Parathyroid adenoma (tissue), 2 donors: ENCODE data around the gene HBA2.
A peak's percentile ranks its signal among the peaks of the same experiment; 100 is the strongest.

Source experiments
- H2AFZ ChIP-seq: fragments of 300-600 bp; sonication (generic); one replicate; pipeline ENCODE4 v1.7.0; 2017; ENCODE audit warnings: antibody characterized with exemption, mild to moderate bottlenecking
- H3K27ac ChIP-seq: fragments of 300-600 bp; sonication (generic); one replicate; pipeline ENCODE4 v1.7.0; 2017
- H3K27me3 ChIP-seq: fragments of 300-600 bp; sonication (generic); one replicate; pipeline ENCODE4 v1.7.0; 2017; ENCODE audit warnings: low read length; ENCODE audit not compliant: control insufficient read depth, insufficient read depth
- H3K36me3 ChIP-seq: fragments of 300-600 bp; sonication (generic); one replicate; pipeline ENCODE4 v1.7.0; 2017; ENCODE audit warnings: low read length; ENCODE audit not compliant: control insufficient read depth, insufficient read depth
- H3K4me1 ChIP-seq: fragments of 300-600 bp; sonication (generic); one replicate; pipeline ENCODE4 v1.7.0; 2017; ENCODE audit warnings: control low read depth
- H3K4me2 ChIP-seq: fragments of 300-600 bp; sonication (generic); one replicate; pipeline ENCODE4 v1.7.0; 2017; ENCODE audit warnings: low read length
- H3K4me3 ChIP-seq: fragments of 300-600 bp; sonication (generic); one replicate; pipeline ENCODE4 v1.7.0; 2017; ENCODE audit warnings: low read depth, low read length
- H3K79me2 ChIP-seq: fragments of 300-600 bp; sonication (generic); one replicate; pipeline ENCODE4 v1.7.0; 2017; ENCODE audit warnings: control low read depth
- H3K9ac ChIP-seq: fragments of 300-600 bp; sonication (generic); one replicate; pipeline ENCODE4 v1.7.0; 2017; ENCODE audit warnings: mild to moderate bottlenecking
- H3K9me3 ChIP-seq: fragments of 300-600 bp; sonication (generic); one replicate; pipeline ENCODE4 v1.7.0; 2017; ENCODE audit warnings: low read length; ENCODE audit not compliant: control insufficient read depth
- TF ChIP-seq, protein P1 (sequence below): fragments of 300-600 bp; sonication (generic); IDR thresholded peaks from one replicate; pipeline ENCODE4 v1.7.0; 2017; ENCODE audit warnings: antibody characterized with exemption, mild to moderate bottlenecking
- donor health status: primary hyperparathyroidism.

HBA2 gene

DNA sequence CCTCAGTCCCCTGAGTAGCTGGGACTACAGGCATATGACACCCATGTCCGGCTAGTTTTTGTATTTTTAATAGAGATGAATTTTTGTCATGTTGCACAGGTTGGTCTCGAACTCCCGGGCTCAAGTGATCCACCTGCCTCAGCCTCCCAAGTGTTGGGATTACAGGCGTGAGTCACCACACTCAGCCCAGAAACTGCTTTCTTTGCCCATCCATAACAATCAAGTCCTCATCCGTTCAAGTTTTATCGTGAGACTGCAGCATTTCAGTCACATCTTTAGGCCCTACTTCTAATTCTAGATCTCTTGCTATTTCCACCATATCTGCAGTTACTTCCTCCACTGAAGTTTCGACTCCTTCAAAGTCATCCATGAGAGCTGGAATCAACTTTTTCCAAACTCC lies 40.6 kb upstream of the HBA2 start:
- Histone ChIP-seq H3K27ac (no peak overlapping the region), H3K4me3 (no peak overlapping the region), H3K4me1 (no peaks in the 10 kb centered on the region), H3K4me2 (no peak overlapping the region), H2AFZ (no peak overlapping the region), H3K9me3 (no peaks in the 10 kb centered on the region), H3K9ac (no peak overlapping the region), H3K27me3 (no peaks in the 10 kb centered on the region), H3K36me3 (no peaks in the 10 kb centered on the region), H3K79me2 (peaks cover 7% of the 10 kb centered on the region)
- TF ChIP-seq, protein P1, sequence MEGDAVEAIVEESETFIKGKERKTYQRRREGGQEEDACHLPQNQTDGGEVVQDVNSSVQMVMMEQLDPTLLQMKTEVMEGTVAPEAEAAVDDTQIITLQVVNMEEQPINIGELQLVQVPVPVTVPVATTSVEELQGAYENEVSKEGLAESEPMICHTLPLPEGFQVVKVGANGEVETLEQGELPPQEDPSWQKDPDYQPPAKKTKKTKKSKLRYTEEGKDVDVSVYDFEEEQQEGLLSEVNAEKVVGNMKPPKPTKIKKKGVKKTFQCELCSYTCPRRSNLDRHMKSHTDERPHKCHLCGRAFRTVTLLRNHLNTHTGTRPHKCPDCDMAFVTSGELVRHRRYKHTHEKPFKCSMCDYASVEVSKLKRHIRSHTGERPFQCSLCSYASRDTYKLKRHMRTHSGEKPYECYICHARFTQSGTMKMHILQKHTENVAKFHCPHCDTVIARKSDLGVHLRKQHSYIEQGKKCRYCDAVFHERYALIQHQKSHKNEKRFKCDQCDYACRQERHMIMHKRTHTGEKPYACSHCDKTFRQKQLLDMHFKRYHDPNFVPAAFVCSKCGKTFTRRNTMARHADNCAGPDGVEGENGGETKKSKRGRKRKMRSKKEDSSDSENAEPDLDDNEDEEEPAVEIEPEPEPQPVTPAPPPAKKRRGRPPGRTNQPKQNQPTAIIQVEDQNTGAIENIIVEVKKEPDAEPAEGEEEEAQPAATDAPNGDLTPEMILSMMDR = no peak

DNA sequence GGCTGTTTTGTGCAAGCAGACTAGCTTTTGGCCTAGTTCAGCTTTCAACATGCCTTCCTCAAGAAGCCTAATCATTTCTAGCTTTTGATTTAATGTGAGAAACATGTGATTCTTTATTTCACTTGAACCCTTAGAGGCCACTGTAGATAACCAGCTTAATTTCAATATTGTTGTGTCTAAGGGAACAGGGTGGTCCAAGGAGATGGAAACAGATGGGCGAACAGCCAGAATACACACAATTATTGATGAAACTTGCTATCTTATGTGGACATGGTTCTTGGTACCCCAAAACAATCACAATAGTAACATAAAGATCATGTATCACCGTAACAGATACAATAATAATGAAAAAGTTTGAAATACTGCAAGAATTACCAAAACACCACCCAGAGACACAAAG lies 39.0 kb upstream of the HBA2 start:
- no peaks in the 10 kb centered on the region for H3K36me3 ChIP-seq
- TF ChIP-seq, protein P1 = no peak
- H3K9me3 ChIP-seq = no peaks in the 10 kb centered on the region
- no peak overlapping the region for H3K4me3 ChIP-seq
- no peak overlapping the region for H2AFZ ChIP-seq
- peaks cover 10% of the 10 kb centered on the region for H3K79me2 ChIP-seq
- H3K4me1 ChIP-seq = no peaks in the 10 kb centered on the region
- H3K27me3 ChIP-seq = no peaks in the 10 kb centered on the region
- no peak overlapping the region for H3K4me2 ChIP-seq
- H3K9ac ChIP-seq = no peak overlapping the region
- no peak overlapping the region for H3K27ac ChIP-seq

DNA sequence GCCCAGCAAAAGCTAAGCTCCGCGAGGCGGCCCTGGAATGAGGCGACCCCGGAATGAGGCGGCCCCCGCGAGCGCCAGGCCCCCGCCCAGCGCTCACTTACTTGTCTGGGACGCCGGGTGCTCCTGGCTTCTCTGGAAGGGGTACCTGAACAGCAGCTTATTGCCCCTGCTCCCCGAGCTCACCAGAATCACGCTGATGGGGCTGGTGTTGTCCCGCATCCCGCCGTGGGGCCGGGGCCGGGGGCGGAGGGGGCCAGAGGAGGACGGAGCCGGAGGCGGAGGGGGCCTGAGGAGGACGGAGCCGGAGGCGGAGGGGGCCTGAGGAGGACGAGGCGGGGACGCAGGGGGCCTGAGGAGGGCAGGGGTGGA lies 34.6 kb upstream of the HBA2 start:
- peak overlapping the region; percentile 87 for H3K4me2 ChIP-seq
- H3K36me3 ChIP-seq = no peaks in the 10 kb centered on the region
- H3K79me2 ChIP-seq = peaks cover 7% of the 10 kb centered on the region
- H3K4me1 ChIP-seq = no peaks in the 10 kb centered on the region
- H3K9me3 ChIP-seq = no peaks in the 10 kb centered on the region
- TF ChIP-seq, protein P1 = no peak
- H3K27ac ChIP-seq = no peak overlapping the region
- H2AFZ ChIP-seq = peak overlapping the region; percentile 75
- no peaks in the 10 kb centered on the region for H3K27me3 ChIP-seq
- peak overlapping the region; percentile 67 for H3K4me3 ChIP-seq
- peak overlapping the region; percentile 55 for H3K9ac ChIP-seq

DNA sequence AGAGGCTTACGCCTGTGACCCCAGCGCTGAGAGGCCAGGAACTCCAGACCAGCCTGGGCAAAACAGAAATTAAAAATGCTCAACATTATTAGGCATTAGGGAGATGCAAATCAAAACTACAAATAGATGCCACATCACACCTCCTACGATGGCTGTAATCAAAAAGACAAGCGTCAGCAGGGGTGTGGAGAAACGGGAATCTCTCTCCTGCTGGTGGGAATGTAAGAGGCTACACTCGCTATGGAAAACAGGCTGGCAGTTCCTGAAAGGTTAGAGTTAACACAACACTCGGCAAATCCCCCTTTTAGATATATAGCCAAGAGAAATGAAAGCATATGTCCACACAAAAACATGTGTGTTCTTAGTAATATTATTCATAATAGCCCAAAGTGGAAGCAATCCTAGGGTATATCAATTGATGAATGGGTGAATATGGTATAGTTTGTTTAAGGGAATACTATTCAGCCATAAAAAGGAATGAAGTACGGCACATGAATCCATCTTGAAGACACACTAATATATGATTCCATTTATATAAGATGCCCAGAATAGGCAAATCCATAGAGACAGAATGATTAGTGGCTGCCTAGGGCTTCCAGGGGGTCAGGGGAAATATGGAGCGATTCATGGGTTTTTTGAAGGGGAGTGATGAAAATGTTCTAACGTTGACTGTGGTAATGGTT lies 32.4 kb upstream of the HBA2 start:
- Histone ChIP-seq H3K79me2 (peaks cover 3% of the 10 kb centered on the region), H2AFZ (no peak overlapping the region), H3K9me3 (no peaks in the 10 kb centered on the region), H3K4me1 (no peaks in the 10 kb centered on the region), H3K27me3 (no peaks in the 10 kb centered on the region), H3K4me3 (no peak overlapping the region), H3K9ac (no peak overlapping the region), H3K4me2 (no peak overlapping the region), H3K36me3 (no peaks in the 10 kb centered on the region), H3K27ac (no peak overlapping the region)
- TF ChIP-seq, protein P1 = no peak

DNA sequence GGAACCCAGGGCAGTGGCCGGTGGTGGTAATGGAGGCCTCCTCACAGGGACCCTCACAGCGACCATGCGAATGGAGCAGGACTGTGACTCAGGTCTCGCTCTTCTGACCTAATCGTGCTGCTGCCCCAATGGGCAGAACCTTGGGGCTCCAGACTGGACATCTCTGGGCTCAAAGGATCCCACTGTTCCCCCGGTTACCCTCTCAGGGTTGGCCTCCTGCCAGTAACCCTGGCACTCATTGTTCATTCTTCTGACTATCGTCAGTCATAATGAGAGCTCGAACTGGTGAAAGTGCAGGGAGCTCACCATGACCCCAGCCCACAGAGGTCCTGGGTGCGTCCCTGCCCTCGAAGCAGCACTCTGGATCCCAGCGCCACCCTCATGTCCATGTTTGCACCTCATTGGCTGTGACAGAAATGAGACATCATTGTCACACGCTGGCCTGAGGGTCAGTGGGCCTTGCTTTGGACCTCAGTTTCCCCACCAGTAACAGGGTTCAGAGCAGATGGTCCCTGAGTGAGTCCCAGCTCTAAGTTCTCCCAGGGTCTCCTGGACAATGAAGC lies 30.2 kb upstream of the HBA2 start:
- Histone ChIP-seq H3K9ac (no peak overlapping the region), H3K9me3 (no peaks in the 10 kb centered on the region), H3K27ac (no peak overlapping the region), H2AFZ (no peak overlapping the region), H3K27me3 (no peaks in the 10 kb centered on the region), H3K4me3 (no peak overlapping the region), H3K4me1 (no peaks in the 10 kb centered on the region), H3K4me2 (no peak overlapping the region), H3K36me3 (no peaks in the 10 kb centered on the region), H3K79me2 (peaks cover 3% of the 10 kb centered on the region)
- TF ChIP-seq, protein P1 = no peak
